Measurements from ENCODE around the gene CUL9.

The CUL9 gene

GRCh38 chr6:43200541-43200940 lies 18.5 kb downstream of the CUL9 start:
- no peak for DNase-seq (ENCODE audit: low spot score)

DNA sequence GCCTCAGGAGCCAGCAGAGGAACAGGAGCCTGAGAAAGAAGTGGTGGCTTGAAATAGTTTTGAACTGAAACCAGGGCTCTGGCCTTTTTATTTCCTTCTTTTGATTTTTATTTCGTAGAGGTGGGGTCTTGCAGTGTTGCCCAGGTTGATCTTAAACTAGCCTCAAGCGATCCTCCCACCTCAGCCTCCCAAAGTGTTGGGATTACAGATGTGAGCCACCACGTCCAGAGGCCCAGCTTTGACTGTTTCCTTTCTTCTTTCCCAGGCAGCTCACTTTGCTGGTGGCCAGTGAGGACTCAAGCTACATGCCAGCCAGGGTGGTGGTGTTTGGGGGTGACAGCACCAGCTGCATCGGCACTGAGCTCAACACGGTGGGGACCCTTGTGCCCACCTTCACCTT lies 20.5 kb downstream of the CUL9 start:
- no peak for DNase-seq (ENCODE audit: low spot score)

GRCh38 chr6:43203029-43203717 lies 21.2 kb downstream of the CUL9 start:
- DNase-seq (ENCODE audit: low spot score): no peak

GRCh38 chr6:43203718-43204095 lies 21.7 kb downstream of the CUL9 start:
- no peak for DNase-seq (ENCODE audit: low spot score)

DNA sequence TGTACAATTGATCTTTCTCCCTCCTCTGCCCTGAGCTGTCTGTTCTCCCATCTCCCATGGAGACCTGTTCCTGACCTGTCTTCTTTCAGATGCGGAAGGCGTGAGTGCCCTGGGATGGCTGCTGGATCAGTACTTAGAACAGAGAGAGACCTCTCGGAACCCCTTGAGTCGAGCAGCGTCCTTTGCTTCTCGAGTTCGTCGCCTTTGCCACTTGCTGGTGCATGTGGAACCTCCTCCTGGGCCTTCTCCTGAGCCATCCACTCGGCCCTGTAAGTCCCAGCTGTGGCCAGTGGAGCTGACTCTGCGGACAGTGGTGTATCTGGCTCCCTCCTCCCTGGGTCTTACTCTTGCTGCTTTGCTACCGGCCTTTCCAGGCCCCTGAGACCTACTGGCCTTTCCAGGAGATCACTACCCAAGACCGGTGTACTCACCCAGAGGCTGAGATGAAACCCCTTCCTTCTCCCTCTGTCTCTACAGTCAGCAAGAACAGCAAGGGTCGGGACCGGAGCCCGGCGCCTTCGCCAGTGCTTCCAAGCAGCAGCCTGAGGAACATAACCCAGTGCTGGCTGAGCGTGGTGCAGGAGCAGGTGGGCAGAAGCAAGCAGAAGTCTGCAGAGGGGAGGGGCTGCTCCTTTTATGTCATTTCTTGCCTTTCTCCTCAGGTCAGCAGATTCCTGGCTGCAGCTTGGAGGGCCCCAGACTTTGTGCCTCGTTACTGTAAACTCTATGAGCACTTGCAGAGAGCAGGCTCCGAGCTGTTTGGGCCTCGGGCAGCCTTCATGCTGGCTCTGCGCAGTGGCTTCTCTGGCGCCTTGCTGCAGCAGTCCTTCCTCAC lies 22.5 kb downstream of the CUL9 start:
- no peak for DNase-seq (ENCODE audit: low spot score)

GRCh38 chr6:43205849-43206248 lies 23.9 kb downstream of the CUL9 start:
- DNase-seq (ENCODE audit: low spot score): no peak

- DNase-seq (ENCODE audit: low spot score): no peak
Measured at GRCh38 chr6:43207286-43207685, 25.3 kb downstream of the CUL9 start.

DNA sequence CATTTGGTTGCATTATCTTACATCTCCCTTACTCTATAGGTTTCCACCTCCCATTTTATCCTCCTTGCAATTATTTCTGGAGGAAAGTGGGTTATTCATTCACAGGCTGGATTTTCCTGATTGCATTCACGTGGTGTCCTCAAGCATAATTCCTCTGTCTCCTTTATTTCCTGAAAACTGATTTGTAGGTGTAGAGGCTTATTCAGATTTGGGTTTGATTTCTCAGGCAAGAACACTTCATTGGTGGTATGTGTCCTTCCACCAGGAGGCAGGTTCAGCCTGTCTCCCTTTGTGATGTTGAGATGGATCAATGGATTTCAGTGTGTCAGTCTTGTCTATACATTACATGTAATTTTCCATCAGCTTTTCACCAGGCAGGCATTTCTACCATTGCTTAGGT lies 30.0 kb downstream of the CUL9 start:
- DNase-seq (ENCODE audit: low spot score): no peak

GRCh38 chr6:43213431-43213830 lies 31.4 kb downstream of the CUL9 start:
- no peak for DNase-seq (ENCODE audit: low spot score)

- DNase-seq (ENCODE audit: low spot score): no peak
Measured at GRCh38 chr6:43215066-43215465, 33.1 kb downstream of the CUL9 start.

GRCh38 chr6:43216200-43216599 lies 34.2 kb downstream of the CUL9 start:
- DNase-seq (ENCODE audit: low spot score): no peak

- no peak for DNase-seq (ENCODE audit: low spot score)
Measured at GRCh38 chr6:43217351-43217750, 35.4 kb downstream of the CUL9 start.

- DNase-seq (ENCODE audit: low spot score): no peak
Measured at GRCh38 chr6:43219119-43219518, 37.1 kb downstream of the CUL9 start.

DNA sequence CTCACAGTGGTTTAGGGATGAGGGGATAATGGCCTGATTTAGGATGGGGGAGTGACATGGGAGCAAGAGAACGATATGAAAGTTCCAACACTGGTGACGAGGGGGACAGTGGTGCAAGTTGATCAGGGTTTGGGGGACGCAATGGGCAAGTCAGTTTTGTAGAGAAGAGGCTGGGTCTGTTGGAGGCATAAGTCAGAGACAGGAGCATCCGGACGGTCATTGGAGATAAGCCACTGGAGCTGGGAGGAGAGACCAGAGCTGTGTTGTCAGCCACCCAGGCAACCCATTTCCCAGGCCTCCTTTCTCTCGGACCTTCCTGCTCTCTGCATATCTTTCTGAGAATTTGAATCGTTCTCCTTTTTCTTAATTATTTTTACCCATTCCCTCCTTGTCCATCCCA lies 37.8 kb downstream of the CUL9 start:
- no peak for DNase-seq (ENCODE audit: low spot score)

DNA sequence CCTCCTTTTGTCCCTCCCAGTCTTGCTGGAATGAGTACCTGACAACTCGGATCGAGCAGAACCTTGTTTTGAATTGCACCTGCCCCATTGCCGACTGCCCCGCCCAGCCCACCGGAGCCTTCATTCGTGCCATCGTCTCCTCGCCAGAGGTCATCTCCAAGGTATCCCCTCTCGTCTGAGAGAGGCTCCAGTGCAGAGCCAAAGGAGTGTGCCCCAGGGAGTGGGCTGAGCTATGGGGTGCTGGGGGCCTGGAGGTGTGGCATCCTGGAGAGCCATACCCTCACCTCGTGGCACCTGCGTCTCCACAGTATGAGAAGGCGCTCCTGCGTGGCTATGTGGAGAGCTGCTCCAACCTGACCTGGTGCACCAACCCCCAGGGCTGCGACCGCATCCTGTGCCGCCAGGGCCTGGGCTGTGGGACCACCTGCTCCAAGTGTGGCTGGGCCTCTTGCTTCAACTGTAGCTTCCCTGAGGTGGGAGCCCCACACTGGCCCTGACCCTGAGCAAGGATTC lies 38.5 kb downstream of the CUL9 start:
- no peak for DNase-seq (ENCODE audit: low spot score)

- DNase-seq (ENCODE audit: low spot score): no peak
Measured at GRCh38 chr6:43221046-43221972, 39.3 kb downstream of the CUL9 start.

- no peak for DNase-seq (ENCODE audit: low spot score)
Measured at GRCh38 chr6:43222418-43223059, 40.5 kb downstream of the CUL9 start.

DNA sequence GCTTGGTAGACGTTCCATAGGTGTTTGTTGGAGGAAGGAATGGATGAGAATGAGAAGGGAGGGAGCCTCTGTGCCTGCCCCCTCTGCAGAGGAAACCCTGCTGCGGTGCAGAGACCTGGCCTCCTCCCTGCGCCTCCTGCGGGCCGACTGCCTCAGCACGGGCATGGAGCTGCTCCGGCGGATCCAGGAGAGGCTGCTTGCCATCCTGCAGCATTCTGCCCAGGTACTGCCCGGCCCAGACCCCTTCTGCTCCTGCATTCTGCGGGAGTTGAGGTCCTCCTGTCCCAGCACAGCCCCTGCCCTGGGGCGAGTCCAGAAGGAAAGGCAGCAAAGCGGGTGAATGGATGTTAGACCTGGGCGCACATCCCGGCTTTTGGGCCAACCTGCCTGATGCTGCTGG lies 41.2 kb downstream of the CUL9 start:
- DNase-seq (ENCODE audit: low spot score): no peak

GRCh38 chr6:43226192-43226851 lies 44.3 kb downstream of the CUL9 start:
- no peak for DNase-seq (ENCODE audit: low spot score)

GRCh38 chr6:43228951-43229802 lies 47.2 kb downstream of the CUL9 start, which contains the start of gene DNPH1:
TSS of gene DNPH1 (minus strand) at chr6:43229481. CDS start at chr6:43229456, 25 bp downstream.
- DNase-seq (ENCODE audit: low spot score): peak; percentile 80
